Heart right ventricle (tissue), 16 donors: Measurements from ENCODE around the gene FAM200C. TPM values are rescaled to one million over a fixed set of nuclear protein-coding genes. Genes with fewer than 3 reads are reported as not detected.

Experiments used
- ATAC-seq, 8 donors: fragments of 200-7000 bp; cut with Tn5 transposase; one replicate each; pipeline ENCODE4 v1.9.1; 2020; ENCODE audit warnings: mild to moderate bottlenecking in 8 of 8, moderate library complexity in 8 of 8, moderate number of reproducible peaks in 1 of 8
- DNase-seq, 2 donors: peaks; one replicate each; pipeline ENCODE4 v3.0.0-alpha.2; 2020
- H3K27ac ChIP-seq, 10 donors: fragments of 200-600 bp; sonication (generic) in 2 of 10; one replicate each; pipeline versions ENCODE4 v1.5.0 to v1.8.0; 2020 to 2022; ENCODE audit warnings: mild to moderate bottlenecking in 3 of 10
- H3K27me3 ChIP-seq, 7 donors: fragments of 200-600 bp; one replicate each; pipeline ENCODE4 v1.8.0; 2021 to 2022; ENCODE audit warnings: mild to moderate bottlenecking in 2 of 7
- H3K36me3 ChIP-seq, 9 donors: fragments of 200-600 bp; sonication (generic) in 1 of 9; one replicate each; pipeline versions ENCODE4 v1.5.0 to v1.8.0; 2020 to 2022; ENCODE audit warnings: mild to moderate bottlenecking in 2 of 9
- H3K4me1 ChIP-seq, 9 donors: fragments of 200-600 bp; sonication (generic) in 1 of 9; one replicate each; pipeline versions ENCODE4 v1.5.0 to v1.8.0; 2020 to 2022; ENCODE audit warnings: mild to moderate bottlenecking in 4 of 9
- H3K4me3 ChIP-seq, 10 donors: fragments of 200-600 bp; sonication (generic) in 2 of 10; one replicate each; pipeline versions ENCODE4 v1.5.0 to v1.8.0; 2020 to 2022; ENCODE audit warnings: mild to moderate bottlenecking in 7 of 10, moderate library complexity in 2 of 10
- H3K9me3 ChIP-seq, 11 donors: fragments of 200-600 bp in 10 of 11; sonication (generic) in 2 of 11; one replicate each; pipeline versions ENCODE4 v1.5.0 to v1.8.0; 2013 to 2022; ENCODE audit warnings: mild to moderate bottlenecking in 2 of 11, control low read depth in 1 of 11, moderate library complexity in 1 of 11
- CTCF ChIP-seq, 9 donors: fragments of 200-600 bp; sonication (generic) in 2 of 9; IDR thresholded peaks; one replicate each; pipeline versions ENCODE4 v1.5.0 to v1.8.0; 2021 to 2022; ENCODE audit warnings: antibody characterized with exemption in 9 of 9, mild to moderate bottlenecking in 5 of 9, moderate library complexity in 1 of 9
- WGBS, 2 donors: extraction: QIAGEN DNeasy Blood & Tissue Kit; methylation state at CpG; one replicate each; pipeline ENCODE4 v1.1.7; 2013; ENCODE audit warnings: inconsistent platforms in 1 of 2; 5-methylcytosine and 5-hydroxymethylcytosine counted together
- intact Hi-C, 10 donors: fragments of 100-400 bp; cut with DNase I; formaldehyde crosslinking; loops; one replicate each; pipeline versions ENCODE4 v1.11.1 to v1.14.2; 2022
- polyA plus RNA-seq, 2 donors: library from polyadenylated mRNA; stranded (reverse); fragments of 200-250 nt; gene quantifications; one replicate each; pipeline ENCODE4 v1.2.3, GENCODE V29; 2013
- total RNA-seq, 10 donors: library from RNA; stranded (reverse); fragmentation: NEBNext Ultra II Directional in 3 of 10; extraction: Animal tissue kit (Norgen Biotek cat#: 25700) in 3 of 10; gene quantifications; one replicate each; pipeline versions ENCODE4 v1.2.1 to v1.2.4, GENCODE V29; 2021 to 2023
- donor health status: Arrhythmogenic right ventricular cardiomyopathy.
- donor health status: ischemic (EF 13 %, LVEDD 7.1; RV severe dilation, severe dysfunction).
- donor health status: healthy with polysubstance abuse.
- donor health status: DM: no; HTN: yes; CAD: no.
- donor health status: DM: no; HTN: no; CAD: no.
- donor health status: ischemic (EF 25% LVEDD 6.9; RV normal size, moderate dysfunction).
- donor health status: ischemic (EF 25% LVEDD 5.7; RV mildly dilated, moderate dysfunction).
- donor health status: healthy.
- donor health status: DM: yes; HTN: yes; CAD: no.
- donor health status: Ischemic cardiomyopathy.
- donor health status: ischemic (EF 35%, LVEDD 5.7; RV mildly dilated, moderate dysfunction).
- donor health status: nonischemic (EF 11% LVEDD 7.7; RV severe dilation, severe dysfunction).
- donor health status: DM: yes; HTN: yes; CAD: no.
- donor health status: PGD.
- donor health status: ischemic (EF 29% LVEDD 5.4; RV normal size, mild dysfunction).
- donor health status: nonischemic (EF 23%, LVEDD 6.1; RV moderate dilation, normal function).

Gene FAM200C
- total and polyA plus RNA-seq, 12 donors, result 1.7 to 8.6 (median 3.6) TPM

- no peak overlapping the region for H3K4me3 ChIP-seq
- peaks cover 0 to 20% (median 6%) of the 10 kb centered on the region in 9 donors for H3K4me1 ChIP-seq
- no peaks in the 10 kb centered on the region for H3K36me3 ChIP-seq
- H3K9me3 ChIP-seq, result no peaks in the 10 kb centered on the region
- 89 to 95% methylated on average over 4 of the region's 4 CpGs for WGBS, 2 donors
- DNase-seq (no peak), ATAC-seq (no peak)
- peaks cover 0 to 7% (median 0%) of the 10 kb centered on the region in 7 donors for H3K27me3 ChIP-seq
- intact Hi-C loops, result loop anchor here in 1 of 10 donors (5.0 kb wide), 1 partner anchor 71 kb away; no protein-coding TSS in a partner anchor
- H3K27ac ChIP-seq, result no peak overlapping the region
- TF ChIP-seq CTCF (IDR thresholded peaks at IDR 0.05), result no peak
These were observed 36.2 kb upstream of the FAM200C start for GRCh38 chr5:160436017-160436416.

GRCh38 chr5:160435532-160435931 lies 35.7 kb upstream of the FAM200C start:
- no peaks in the 10 kb centered on the region for H3K9me3 ChIP-seq
- no peak for TF ChIP-seq CTCF (IDR thresholded peaks at IDR 0.05)
- intact Hi-C loops, result loop anchor here in 1 of 10 donors (5.0 kb wide), 1 partner anchor 72 kb away; no protein-coding TSS in a partner anchor
- no peak overlapping the region for H3K4me3 ChIP-seq
- 71 to 81% methylated on average over 1 of the region's 1 CpG for WGBS, 2 donors
- DNase-seq (no peak), ATAC-seq (no peak)
- no peak overlapping the region for H3K27ac ChIP-seq
- H3K36me3 ChIP-seq, result no peaks in the 10 kb centered on the region
- H3K4me1 ChIP-seq, result peaks cover 0 to 16% (median 6%) of the 10 kb centered on the region in 9 donors
- H3K27me3 ChIP-seq, result peaks cover 0 to 7% (median 0%) of the 10 kb centered on the region in 7 donors

- Histone ChIP-seq H3K27ac (no peak overlapping the region), H3K9me3 (no peaks in the 10 kb centered on the region), H3K4me1 (peaks cover 0 to 10% (median 6%) of the 10 kb centered on the region in 9 donors), H3K36me3 (peaks cover 0 to 4% (median 0%) of the 10 kb centered on the region in 9 donors), H3K27me3 (peaks cover 0 to 7% (median 0%) of the 10 kb centered on the region in 7 donors), H3K4me3 (no peak overlapping the region)
- DNase-seq (no peak), ATAC-seq (no peak)
- intact Hi-C loops, result no loop called here
- 71 to 74% methylated on average over 9 of the region's 9 CpGs for WGBS, 2 donors
- no peak for TF ChIP-seq CTCF (IDR thresholded peaks at IDR 0.05)
These were observed 34.2 kb upstream of the FAM200C start for GRCh38 chr5:160434022-160434531.

GRCh38 chr5:160432787-160433186 lies 32.9 kb upstream of the FAM200C start:
- Histone ChIP-seq H3K36me3 (peaks cover 0 to 17% (median 0%) of the 10 kb centered on the region in 9 donors), H3K4me3 (no peak overlapping the region), H3K27me3 (peaks cover 0 to 7% (median 0%) of the 10 kb centered on the region in 7 donors), H3K27ac (no peak overlapping the region), H3K9me3 (no peaks in the 10 kb centered on the region), H3K4me1 (no peaks in the 10 kb centered on the region)
- no peak for TF ChIP-seq CTCF (IDR thresholded peaks at IDR 0.05)
- ATAC-seq, result no peak
- whole genome bisulfite sequencing, 2 donors, result 87 to 91% methylated on average over 7 of the region's 7 CpGs
- intact Hi-C loops, result no loop called here
- no peak for DNase-seq
